Islet precursor cell (in vitro differentiated cells): ENCODE measurements around the gene GSDMA.
A peak's percentile ranks its signal among the peaks of the same experiment; 100 is the strongest.

Source experiments
- DNase-seq: peaks from one replicate; pipeline ENCODE4 v3.0.0-alpha.2; 2018

GSDMA gene

DNA sequence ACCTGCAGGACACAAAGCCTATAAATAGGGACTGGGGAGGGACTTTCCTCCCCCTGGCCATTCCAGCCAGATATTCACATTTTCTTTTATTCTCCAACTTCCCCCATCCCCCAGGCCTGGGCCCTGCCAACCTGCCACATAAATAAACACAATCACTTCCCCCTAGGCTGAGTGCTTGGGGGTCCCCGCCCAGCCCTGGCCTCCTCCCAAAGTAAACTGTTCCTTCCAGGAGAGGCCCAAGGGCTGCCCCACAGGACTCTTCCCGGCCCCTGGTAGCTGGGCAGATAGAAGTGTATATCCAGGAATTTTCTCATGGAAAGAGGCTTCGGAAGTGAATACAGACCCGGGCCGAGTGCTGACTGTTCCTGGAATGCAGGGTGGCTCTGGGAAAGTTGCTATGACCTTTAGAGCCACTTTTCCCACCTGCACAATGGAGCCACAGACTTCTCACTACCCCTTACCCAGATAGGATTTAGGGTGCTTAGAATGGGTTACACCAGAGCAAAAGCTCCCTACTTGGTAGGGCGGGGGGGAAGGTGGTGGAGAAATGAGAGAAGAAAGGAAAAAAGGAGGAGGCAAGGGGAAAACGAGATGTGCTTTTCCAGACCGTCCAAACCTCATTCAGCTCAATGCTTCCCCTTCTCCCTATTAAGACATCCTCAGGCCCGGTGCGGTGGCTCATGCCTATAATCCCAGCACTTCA, 60.9 kb downstream of the GSDMA start:
- DNase-seq: no peak

DNA sequence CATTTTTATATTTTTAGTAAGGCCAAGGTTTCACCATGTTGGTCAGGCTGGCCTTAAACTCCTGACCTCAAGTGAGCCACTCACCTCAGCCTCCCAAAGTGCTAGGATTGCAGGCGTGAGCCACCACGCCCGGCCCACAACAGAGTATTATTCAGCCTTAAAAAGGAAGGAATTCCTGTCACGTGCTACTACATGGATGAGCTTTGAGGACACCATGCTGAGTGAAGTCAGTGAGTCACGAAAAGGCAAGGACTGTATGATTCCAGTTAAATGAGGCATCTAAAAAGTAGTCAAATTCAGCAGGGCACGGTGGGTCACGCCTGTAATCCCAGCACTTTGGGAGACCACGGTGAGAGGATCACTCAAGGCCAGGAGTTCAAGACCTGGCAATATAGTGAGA, 62.1 kb downstream of the GSDMA start:
- DNase-seq: no peak

DNA sequence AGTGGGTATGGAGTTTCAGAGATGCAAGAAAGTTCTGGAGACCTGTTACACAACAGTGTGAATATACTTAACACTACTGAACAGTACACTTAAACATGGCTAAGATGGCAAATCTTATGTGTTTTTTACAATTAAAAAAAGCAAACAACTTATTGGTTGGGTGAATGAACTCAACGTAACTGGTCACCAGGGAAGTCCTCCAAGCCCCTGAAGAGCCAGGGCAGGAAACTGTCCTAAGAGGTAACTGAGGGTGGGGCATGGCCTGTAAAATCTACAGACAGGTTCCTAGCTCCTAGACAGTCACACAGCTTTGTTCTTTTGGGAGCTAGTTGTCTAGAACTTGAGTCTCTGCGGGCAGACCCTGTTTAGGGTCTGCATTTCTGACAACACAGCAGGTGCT, 62.8 kb downstream of the GSDMA start:
- DNase-seq: no peak

DNA sequence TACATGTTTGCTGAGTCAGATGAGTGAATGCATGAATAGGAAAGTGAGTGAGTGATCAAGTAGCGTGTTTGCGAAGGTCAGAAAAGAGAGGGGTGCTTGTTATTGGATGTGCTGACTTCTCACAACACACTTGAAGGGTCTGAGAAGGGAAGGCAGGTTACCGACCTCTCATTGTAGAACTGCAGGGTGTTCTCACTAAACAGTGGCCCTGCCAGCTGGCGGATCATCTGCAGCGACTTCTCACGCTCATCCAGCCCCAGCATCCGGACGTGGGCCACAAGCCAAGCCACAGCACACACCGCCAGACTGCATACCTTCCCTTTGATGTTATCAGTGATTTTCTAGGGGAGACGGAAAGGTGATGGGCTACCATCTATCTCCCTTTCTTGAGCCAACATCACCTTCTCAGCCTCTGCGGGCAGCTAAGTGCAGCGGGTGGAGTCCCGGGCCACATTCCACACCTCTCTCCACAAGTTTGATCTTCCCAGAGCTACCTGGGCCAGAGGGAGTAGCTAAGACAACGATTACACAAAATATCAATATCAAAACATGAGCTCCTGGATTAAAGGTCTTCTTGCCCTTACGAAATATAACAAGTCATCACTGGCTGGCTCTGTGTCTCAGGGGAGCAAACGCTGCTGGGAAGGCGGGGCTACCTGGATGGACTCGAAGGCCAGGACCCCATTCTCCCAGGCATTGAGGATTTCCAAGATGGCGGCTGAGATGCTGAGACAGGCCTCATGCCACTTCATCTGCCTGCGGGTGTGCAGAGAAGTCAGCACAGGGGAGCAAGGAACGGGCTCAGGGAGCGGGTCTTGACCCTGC, 63.4 kb downstream of the GSDMA start:
- no peak for DNase-seq

DNA sequence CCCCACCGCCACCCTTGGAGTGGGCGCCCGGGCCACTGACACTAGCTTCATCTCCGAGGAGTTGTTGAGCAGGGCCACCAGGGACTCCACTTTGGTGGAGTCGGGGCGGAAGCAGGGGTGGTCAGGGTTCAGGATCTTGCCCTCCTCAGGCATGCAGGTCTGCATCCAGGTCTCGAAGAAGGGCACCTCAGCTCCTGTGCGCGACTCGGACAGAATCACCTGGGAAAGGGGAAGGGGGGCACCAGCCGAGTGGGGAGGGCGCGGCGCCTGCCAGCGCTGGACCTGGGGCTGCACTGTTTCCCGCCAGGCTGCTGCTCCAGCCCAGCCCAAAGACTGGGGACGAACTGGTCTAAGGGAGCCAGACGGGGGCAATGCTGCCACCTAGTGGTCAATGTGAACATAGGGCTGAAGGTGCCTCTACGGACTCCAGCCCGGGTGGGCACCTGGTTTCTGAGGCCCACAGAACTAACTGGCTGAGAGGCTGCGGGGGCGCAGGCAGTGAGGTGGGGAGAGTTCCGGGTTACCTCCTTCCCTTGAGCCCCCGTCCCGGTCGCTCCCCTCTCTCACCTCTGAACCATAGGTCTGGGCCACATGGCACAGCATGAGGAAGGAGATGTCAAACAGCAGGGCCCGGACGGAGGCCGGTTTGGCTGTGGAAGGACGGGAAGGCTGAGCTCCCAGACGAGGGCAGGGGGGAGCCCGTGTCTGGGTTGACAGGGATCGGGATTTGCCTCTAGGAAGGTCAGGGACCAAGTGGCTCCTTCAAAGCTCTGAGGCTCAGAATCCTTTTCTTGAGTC, 64.2 kb downstream of the GSDMA start:
- DNase-seq: peak; percentile 93
